ENCODE results near the gene COG8.

- TF ChIP-seq CTCF (IDR thresholded peaks at IDR 0.05; ENCODE audit: extremely low read depth in 1 of 2, insufficient read depth in 1 of 2, low read depth in 1 of 2, low read length in 2 of 2) (no peak), MAX (IDR thresholded peaks at IDR 0.05; ENCODE audit: insufficient read depth, insufficient read length) (no peak), POLR2A (IDR thresholded peaks at IDR 0.05; ENCODE audit: low read depth, low read length) (no peak)
These were observed 806 bp upstream of the COG8 start for GRCh38 chr16:69340095-69340644.

Measured in endothelial cell of umbilical vein (primary cell).